ENCODE results near the gene POLR1B. TPM values are rescaled to one million over a fixed set of nuclear protein-coding genes. Genes with fewer than 3 reads are reported as not detected.

POLR1B gene
- total RNA-seq, 1 donor from 2014 or later = 22.1 TPM

GRCh38 chr2:112600634-112601033, 58.4 kb downstream of the POLR1B start:
- no peak overlapping the region for H3K4me3 Mint-ChIP-seq (ENCODE audit: unreplicated experiment)
- H3K4me1 Mint-ChIP-seq (ENCODE audit: unreplicated experiment) = no peaks in the 10 kb centered on the region
- no peak for DNase-seq (ENCODE audit: low spot score)
- TF ChIP-seq CTCF (IDR thresholded peaks at IDR 0.05; ENCODE audit: unreplicated experiment) = no peak
- H3K9me3 Mint-ChIP-seq (ENCODE audit: unreplicated experiment) = no peaks in the 10 kb centered on the region
- H3K27ac Mint-ChIP-seq (ENCODE audit: unreplicated experiment) = no peak overlapping the region
- H3K36me3 Mint-ChIP-seq (ENCODE audit: low read depth, unreplicated experiment) = no peaks in the 10 kb centered on the region
- no peaks in the 10 kb centered on the region for H3K27me3 Mint-ChIP-seq (ENCODE audit: unreplicated experiment)

GRCh38 chr2:112601754-112602153, 59.5 kb downstream of the POLR1B start:
- no peak for DNase-seq (ENCODE audit: low spot score)
- TF ChIP-seq CTCF (IDR thresholded peaks at IDR 0.05; ENCODE audit: unreplicated experiment) = no peak
- no peaks in the 10 kb centered on the region for H3K9me3 Mint-ChIP-seq (ENCODE audit: unreplicated experiment)
- H3K4me1 Mint-ChIP-seq (ENCODE audit: unreplicated experiment) = peaks cover 3% of the 10 kb centered on the region
- no peak overlapping the region for H3K27ac Mint-ChIP-seq (ENCODE audit: unreplicated experiment)
- H3K27me3 Mint-ChIP-seq (ENCODE audit: unreplicated experiment) = no peaks in the 10 kb centered on the region
- H3K36me3 Mint-ChIP-seq (ENCODE audit: low read depth, unreplicated experiment) = no peaks in the 10 kb centered on the region
- H3K4me3 Mint-ChIP-seq (ENCODE audit: unreplicated experiment) = no peak overlapping the region

GRCh38 chr2:112602917-112603316, 60.7 kb downstream of the POLR1B start:
- TF ChIP-seq CTCF (IDR thresholded peaks at IDR 0.05; ENCODE audit: unreplicated experiment) = no peak

GRCh38 chr2:112603731-112604130, 61.5 kb downstream of the POLR1B start:
- Mint-ChIP-seq H3K9me3 (ENCODE audit: unreplicated experiment) (no peaks in the 10 kb centered on the region), H3K4me1 (ENCODE audit: unreplicated experiment) (peaks cover 3% of the 10 kb centered on the region), H3K27ac (ENCODE audit: unreplicated experiment) (no peak overlapping the region), H3K4me3 (ENCODE audit: unreplicated experiment) (no peak overlapping the region), H3K27me3 (ENCODE audit: unreplicated experiment) (no peaks in the 10 kb centered on the region), H3K36me3 (ENCODE audit: low read depth, unreplicated experiment) (no peaks in the 10 kb centered on the region)
- DNase-seq (ENCODE audit: low spot score) = no peak
- TF ChIP-seq CTCF (IDR thresholded peaks at IDR 0.05; ENCODE audit: unreplicated experiment) = no peak

More at GRCh38 chr2:112602917-112603316, 60.7 kb downstream of the POLR1B start:
- DNase-seq (ENCODE audit: low spot score) = no peak
- Mint-ChIP-seq H3K4me1 (ENCODE audit: unreplicated experiment) (peaks cover 3% of the 10 kb centered on the region), H3K9me3 (ENCODE audit: unreplicated experiment) (no peaks in the 10 kb centered on the region), H3K27ac (ENCODE audit: unreplicated experiment) (no peak overlapping the region), H3K27me3 (ENCODE audit: unreplicated experiment) (no peaks in the 10 kb centered on the region), H3K36me3 (ENCODE audit: low read depth, unreplicated experiment) (no peaks in the 10 kb centered on the region), H3K4me3 (ENCODE audit: unreplicated experiment) (no peak overlapping the region)

- Mint-ChIP-seq H3K36me3 (ENCODE audit: low read depth, unreplicated experiment) (no peaks in the 10 kb centered on the region), H3K27ac (ENCODE audit: unreplicated experiment) (no peak overlapping the region), H3K9me3 (ENCODE audit: unreplicated experiment) (no peaks in the 10 kb centered on the region), H3K4me1 (ENCODE audit: unreplicated experiment) (peaks cover 3% of the 10 kb centered on the region), H3K4me3 (ENCODE audit: unreplicated experiment) (no peak overlapping the region), H3K27me3 (ENCODE audit: unreplicated experiment) (no peaks in the 10 kb centered on the region)
- no peak for DNase-seq (ENCODE audit: low spot score)
- no peak for TF ChIP-seq CTCF (IDR thresholded peaks at IDR 0.05; ENCODE audit: unreplicated experiment)
These were observed 62.7 kb downstream of the POLR1B start for GRCh38 chr2:112604952-112605351.
